Neural crest cell (in vitro differentiated cells): ENCODE results near the gene BRCA1. TPM values are rescaled to one million over a fixed set of nuclear protein-coding genes. Genes with fewer than 3 reads are reported as not detected.

ENCODE experiments used
- DNase-seq: peaks from one replicate; pipeline ENCODE4 v3.0.0; 2021; ENCODE audit warnings: low read depth, mixed read lengths, low spot score
- H3K27ac Mint-ChIP-seq: one replicate; pipeline ENCODE4 v1.8.0; 2021; ENCODE audit warnings: mild to moderate bottlenecking, mixed read lengths; ENCODE audit not compliant: unreplicated experiment
- H3K27me3 Mint-ChIP-seq: 2 replicates; pipeline ENCODE4 v1.8.0; 2021; ENCODE audit warnings: low read depth, mild to moderate bottlenecking, mixed read lengths
- H3K36me3 Mint-ChIP-seq: 2 replicates; pipeline ENCODE4 v1.8.0; 2021; ENCODE audit warnings: low read depth, mild to moderate bottlenecking, mixed read lengths
- H3K4me1 Mint-ChIP-seq: 2 replicates; pipeline ENCODE4 v1.8.0; 2021; ENCODE audit warnings: mixed read lengths
- H3K4me3 Mint-ChIP-seq: one replicate; pipeline ENCODE4 v1.8.0; 2021; ENCODE audit warnings: mild to moderate bottlenecking, mixed read lengths
- H3K9me3 Mint-ChIP-seq: 2 replicates; pipeline ENCODE4 v1.8.0; 2021; ENCODE audit warnings: mixed read lengths
- total RNA-seq: library from RNA; stranded (reverse); gene quantifications from 2 replicates; pipeline ENCODE4 v1.2.1, GENCODE V29; 2021
- TF ChIP-seq, protein P1 (sequence below): fragments of 200-600 bp; sonication (generic); conservative IDR thresholded peaks from 2 replicates; pipeline ENCODE4 v1.5.0; 2021; ENCODE audit warnings: antibody characterized with exemption, mild to moderate bottlenecking

BRCA1 gene
- total RNA-seq, 1 donor from 2014 or later, result 62.4 TPM

DNA sequence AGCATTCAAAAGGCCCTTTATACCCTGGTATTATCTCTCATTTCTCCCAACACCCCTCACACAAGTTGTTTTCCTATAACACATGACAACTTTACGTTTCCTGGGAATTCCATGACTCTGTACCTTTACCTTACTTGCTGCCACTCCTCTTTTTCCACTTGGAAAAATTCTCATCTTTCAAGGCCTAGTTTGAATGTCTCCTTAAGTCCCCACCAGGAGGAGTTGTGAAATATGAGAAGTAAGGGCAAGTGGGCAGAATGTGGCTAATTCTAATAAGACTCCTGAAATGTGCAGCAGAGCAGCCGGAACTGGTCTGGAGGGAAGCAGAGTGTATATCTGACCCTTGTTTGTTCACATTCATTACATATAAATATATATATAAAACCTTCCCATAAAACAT is 39.7 kb downstream of the BRCA1 start:
- H3K4me1 Mint-ChIP-seq, result peaks cover 7% of the 10 kb centered on the region
- H3K27ac Mint-ChIP-seq, result no peak overlapping the region
- H3K27me3 Mint-ChIP-seq, result no peaks in the 10 kb centered on the region
- TF ChIP-seq, protein P1, sequence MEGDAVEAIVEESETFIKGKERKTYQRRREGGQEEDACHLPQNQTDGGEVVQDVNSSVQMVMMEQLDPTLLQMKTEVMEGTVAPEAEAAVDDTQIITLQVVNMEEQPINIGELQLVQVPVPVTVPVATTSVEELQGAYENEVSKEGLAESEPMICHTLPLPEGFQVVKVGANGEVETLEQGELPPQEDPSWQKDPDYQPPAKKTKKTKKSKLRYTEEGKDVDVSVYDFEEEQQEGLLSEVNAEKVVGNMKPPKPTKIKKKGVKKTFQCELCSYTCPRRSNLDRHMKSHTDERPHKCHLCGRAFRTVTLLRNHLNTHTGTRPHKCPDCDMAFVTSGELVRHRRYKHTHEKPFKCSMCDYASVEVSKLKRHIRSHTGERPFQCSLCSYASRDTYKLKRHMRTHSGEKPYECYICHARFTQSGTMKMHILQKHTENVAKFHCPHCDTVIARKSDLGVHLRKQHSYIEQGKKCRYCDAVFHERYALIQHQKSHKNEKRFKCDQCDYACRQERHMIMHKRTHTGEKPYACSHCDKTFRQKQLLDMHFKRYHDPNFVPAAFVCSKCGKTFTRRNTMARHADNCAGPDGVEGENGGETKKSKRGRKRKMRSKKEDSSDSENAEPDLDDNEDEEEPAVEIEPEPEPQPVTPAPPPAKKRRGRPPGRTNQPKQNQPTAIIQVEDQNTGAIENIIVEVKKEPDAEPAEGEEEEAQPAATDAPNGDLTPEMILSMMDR, result no peak
- DNase-seq, result no peak
- H3K36me3 Mint-ChIP-seq, result no peaks in the 10 kb centered on the region
- H3K4me3 Mint-ChIP-seq, result no peak overlapping the region
- no peaks in the 10 kb centered on the region for H3K9me3 Mint-ChIP-seq

DNA sequence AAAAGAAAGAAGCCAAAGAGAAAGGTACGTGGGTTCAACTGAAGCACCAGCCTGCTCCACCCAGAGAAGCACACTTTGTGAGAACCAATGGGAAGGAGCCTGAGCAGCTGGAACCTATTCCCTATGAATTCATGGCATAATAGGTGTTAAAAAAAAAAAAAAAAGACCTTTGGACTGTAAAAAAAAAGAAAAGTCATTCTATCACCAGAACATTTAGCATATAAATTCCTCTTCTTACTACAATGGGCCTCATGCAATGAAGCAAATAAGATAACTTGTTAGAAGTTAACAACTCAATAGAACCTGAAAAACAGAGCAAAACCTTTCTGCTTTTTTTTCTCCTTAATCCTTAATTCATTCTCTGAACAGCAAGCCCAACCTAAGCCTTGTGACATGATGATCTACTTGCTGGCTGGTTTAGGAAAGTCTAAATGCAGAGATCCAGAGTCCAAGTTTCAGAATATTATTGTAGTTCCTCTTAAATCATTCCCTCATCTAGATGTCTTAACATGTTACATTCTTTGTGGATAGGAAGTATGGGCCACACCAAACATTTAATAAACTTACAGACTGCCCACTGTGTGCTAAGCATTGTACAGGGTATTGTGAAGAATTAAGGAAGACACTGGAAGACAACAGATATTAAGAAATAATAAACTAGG is 45.4 kb downstream of the BRCA1 start:
- no peak overlapping the region for H3K4me3 Mint-ChIP-seq
- TF ChIP-seq, protein P1, result no peak
- no peaks in the 10 kb centered on the region for H3K27me3 Mint-ChIP-seq
- H3K27ac Mint-ChIP-seq, result no peak overlapping the region
- H3K36me3 Mint-ChIP-seq, result peaks cover under 1% of the 10 kb centered on the region
- no peak for DNase-seq
- H3K4me1 Mint-ChIP-seq, result no peaks in the 10 kb centered on the region
- H3K9me3 Mint-ChIP-seq, result no peaks in the 10 kb centered on the region

DNA sequence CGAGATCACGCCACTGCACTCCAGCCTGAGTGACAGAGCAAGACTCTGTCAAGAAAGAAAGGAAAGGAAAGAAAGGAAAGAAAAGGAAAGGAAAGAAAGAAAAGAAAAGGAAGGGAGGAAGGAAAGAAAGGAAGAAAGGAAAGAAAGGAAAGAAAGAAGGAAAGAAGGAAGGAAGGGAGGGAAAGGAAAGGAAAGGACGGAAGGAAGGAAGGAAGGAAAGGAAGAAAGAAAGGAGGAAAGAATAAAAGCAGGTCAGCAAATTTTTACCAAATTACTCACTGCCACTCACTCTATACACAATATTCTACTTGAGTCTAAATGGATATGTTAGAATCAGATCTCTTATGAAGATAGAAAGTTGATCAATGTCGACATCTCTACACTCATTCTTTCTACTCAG is 50.3 kb downstream of the BRCA1 start:
- Mint-ChIP-seq H3K27me3 (no peaks in the 10 kb centered on the region), H3K27ac (no peak overlapping the region), H3K9me3 (no peaks in the 10 kb centered on the region), H3K36me3 (peaks cover 6% of the 10 kb centered on the region), H3K4me3 (no peak overlapping the region), H3K4me1 (no peaks in the 10 kb centered on the region)
- TF ChIP-seq, protein P1, result no peak
- no peak for DNase-seq

DNA sequence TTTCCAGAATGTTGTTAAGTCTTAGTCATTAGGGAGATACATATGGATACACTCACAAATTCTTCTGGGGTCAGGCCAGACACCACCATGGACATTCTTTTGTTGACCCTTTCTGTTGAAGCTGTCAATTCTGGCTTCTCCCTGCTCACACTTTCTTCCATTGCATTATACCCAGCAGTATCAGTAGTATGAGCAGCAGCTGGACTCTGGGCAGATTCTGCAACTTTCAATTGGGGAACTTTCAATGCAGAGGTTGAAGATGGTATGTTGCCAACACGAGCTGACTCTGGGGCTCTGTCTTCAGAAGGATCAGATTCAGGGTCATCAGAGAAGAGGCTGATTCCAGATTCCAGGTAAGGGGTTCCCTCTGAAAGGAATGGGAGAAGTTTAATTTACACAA is 54.3 kb downstream of the BRCA1 start:
- TF ChIP-seq, protein P1, result no peak
- no peak overlapping the region for H3K4me3 Mint-ChIP-seq
- H3K27me3 Mint-ChIP-seq, result no peaks in the 10 kb centered on the region
- H3K4me1 Mint-ChIP-seq, result peaks cover 7% of the 10 kb centered on the region
- peaks cover 6% of the 10 kb centered on the region for H3K36me3 Mint-ChIP-seq
- no peak overlapping the region for H3K27ac Mint-ChIP-seq
- H3K9me3 Mint-ChIP-seq, result no peaks in the 10 kb centered on the region
- no peak for DNase-seq

DNA sequence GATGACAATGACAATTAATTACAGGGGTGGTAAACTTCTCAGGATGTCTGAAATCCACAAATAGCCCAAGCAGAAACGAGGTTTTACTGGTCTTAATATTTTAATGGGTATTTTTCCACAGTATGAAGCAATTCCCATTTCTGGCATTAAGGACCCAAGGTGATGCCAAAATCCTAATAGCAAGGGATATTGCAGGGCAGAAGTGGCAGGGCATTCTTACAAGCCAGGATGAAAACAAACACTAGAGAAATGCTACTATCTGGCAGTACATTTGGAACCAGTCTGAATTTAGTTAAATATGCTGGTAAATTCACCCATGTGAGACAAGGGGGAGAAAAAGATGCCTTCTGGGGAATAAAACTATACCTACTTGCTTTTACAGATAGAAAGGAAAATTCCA is 54.9 kb downstream of the BRCA1 start:
- no peak overlapping the region for H3K27ac Mint-ChIP-seq
- H3K9me3 Mint-ChIP-seq, result no peaks in the 10 kb centered on the region
- DNase-seq, result no peak
- no peaks in the 10 kb centered on the region for H3K27me3 Mint-ChIP-seq
- H3K36me3 Mint-ChIP-seq, result peaks cover 6% of the 10 kb centered on the region
- TF ChIP-seq, protein P1, result no peak
- H3K4me3 Mint-ChIP-seq, result no peak overlapping the region
- H3K4me1 Mint-ChIP-seq, result peaks cover 7% of the 10 kb centered on the region
